ENCODE data around the gene ACVR1B.

DNA sequence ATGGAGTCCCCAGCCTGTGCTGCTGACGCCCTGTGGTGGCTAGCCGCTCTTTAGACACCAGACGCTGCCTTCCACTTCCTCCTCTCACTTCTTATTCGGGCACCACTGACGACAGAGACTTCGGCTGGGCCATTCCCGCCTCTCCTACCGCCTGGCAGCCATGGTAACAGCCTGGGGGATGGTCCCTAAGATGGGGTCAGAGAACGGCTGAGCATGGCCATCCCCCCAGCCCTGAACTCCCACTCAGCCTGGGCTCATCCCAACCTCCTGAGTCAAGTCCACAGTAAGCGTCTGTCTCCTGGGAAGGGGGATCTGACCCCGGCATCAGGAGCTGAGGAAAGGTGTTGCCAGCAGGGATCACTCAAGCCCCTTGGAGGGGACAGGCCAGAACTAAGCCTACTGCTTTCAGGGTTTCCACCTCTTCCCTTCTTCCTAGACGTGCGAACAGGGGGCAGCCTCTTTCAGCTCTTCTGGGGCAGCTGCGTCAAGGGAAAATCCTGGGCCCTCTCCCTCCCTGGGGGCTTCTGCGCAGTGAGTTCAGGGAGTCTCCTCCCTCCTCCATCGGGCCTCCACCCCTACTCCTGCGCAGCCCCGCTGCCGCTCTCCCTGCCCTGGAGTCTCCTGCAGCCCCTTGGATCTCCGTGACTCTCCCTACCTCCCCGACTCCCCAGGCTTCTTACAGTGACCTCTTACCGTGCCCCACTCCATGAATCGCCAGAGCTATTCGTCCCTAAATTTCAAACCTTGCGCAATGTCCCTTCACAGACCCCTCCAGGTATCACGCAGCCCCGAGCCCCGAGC, 54.6 kb downstream of the ACVR1B start:
- TF ChIP-seq POLR2AphosphoS5 (IDR thresholded peaks at IDR 0.05; ENCODE audit: low read depth, low read length) (no peak), POLR2A (IDR thresholded peaks at IDR 0.05; ENCODE audit: low read depth, low read length) (no peak), TAF1 (IDR thresholded peaks at IDR 0.05; ENCODE audit: low read depth, low read length) (no peak), POU2F2 (IDR thresholded peaks at IDR 0.05; ENCODE audit: low read depth, low read length) (no peak)

Data from GM12891 (cell line).